HepG2 (cell line): ENCODE results near the gene FAM222A. TPM values are rescaled to one million over a fixed set of nuclear protein-coding genes. Genes with fewer than 3 reads are reported as not detected.

Source experiments
- CHD2 ChIP-seq: IDR thresholded peaks from 2 replicates; pipeline ENCODE4 v1.6.1; 2011; ENCODE audit warnings: low read depth, low read length, improper control_type of control experiment
- CREM ChIP-seq, 2 experiments: sonication (generic) in 1 of 2; formaldehyde crosslinking in 1 of 2; IDR thresholded peaks; 2 replicates each; pipeline versions ENCODE4 v1.4.0 to v1.6.1; 2016 to 2020; ENCODE audit warnings: antibody characterized with exemption in 1 of 2, mild to moderate bottlenecking in 1 of 2, missing genetic modification reagents in 1 of 2
- DZIP1 ChIP-seq: sonication (generic); formaldehyde crosslinking; IDR thresholded peaks from 2 replicates; pipeline ENCODE4 v1.5.0; 2020; ENCODE audit warnings: mild to moderate bottlenecking, missing genetic modification reagents
- HIVEP1 ChIP-seq: sonication (generic); formaldehyde crosslinking; IDR thresholded peaks from 2 replicates; pipeline ENCODE4 v1.4.0; 2020; ENCODE audit warnings: mild to moderate bottlenecking, missing genetic modification reagents
- HMGXB4 ChIP-seq, 2 experiments: sonication (generic) in 1 of 2; formaldehyde crosslinking in 1 of 2; IDR thresholded peaks; 2 replicates each; pipeline versions ENCODE4 v1.4.0 to v1.6.1; 2018 to 2020; ENCODE audit warnings: missing genetic modification reagents in 2 of 2, borderline replicate concordance in 1 of 2, low read depth in 1 of 2, mild to moderate bottlenecking in 1 of 2, missing biosample characterization in 1 of 2
- KDM5B ChIP-seq: sonication (generic); formaldehyde crosslinking; IDR thresholded peaks from 2 replicates; pipeline ENCODE4 v1.4.0; 2020; ENCODE audit warnings: missing genetic modification reagents, mild to moderate bottlenecking, borderline replicate concordance
- MTA1 ChIP-seq: sonication (generic); formaldehyde crosslinking; IDR thresholded peaks from 2 replicates; pipeline ENCODE4 v1.4.0; 2020; ENCODE audit warnings: missing genetic modification reagents, mild to moderate bottlenecking, borderline replicate concordance
- NPAS2 ChIP-seq: sonication (generic); formaldehyde crosslinking; IDR thresholded peaks from 2 replicates; pipeline ENCODE4 v1.8.0; 2022; ENCODE audit warnings: mild to moderate bottlenecking, missing genetic modification reagents, borderline replicate concordance
- SCMH1 ChIP-seq: sonication (generic); formaldehyde crosslinking; IDR thresholded peaks from 2 replicates; pipeline ENCODE4 v1.9.0; 2021; ENCODE audit warnings: missing genetic modification reagents, mild to moderate bottlenecking, borderline replicate concordance
- SMAD3 ChIP-seq: sonication (generic); formaldehyde crosslinking; IDR thresholded peaks from 2 replicates; pipeline ENCODE4 v1.4.0; 2020; ENCODE audit warnings: missing genetic modification reagents
- SRSF1 ChIP-seq: fragments of 200-400 bp; formaldehyde crosslinking; optimal IDR thresholded peaks from 2 replicates; pipeline ENCODE3; 2017; ENCODE audit warnings: mild to moderate bottlenecking, low read depth, low read length, moderate library complexity
- SRSF9 ChIP-seq: fragments of 200-400 bp; formaldehyde crosslinking; IDR thresholded peaks from 2 replicates; pipeline ENCODE4 v1.6.1; 2018; ENCODE audit warnings: borderline replicate concordance, mild to moderate bottlenecking, low read depth, low read length; ENCODE audit not compliant: insufficient read depth, poor library complexity, severe bottlenecking
- TBX2 ChIP-seq: sonication (generic); formaldehyde crosslinking; IDR thresholded peaks from 2 replicates; pipeline ENCODE4 v1.5.0; 2020; ENCODE audit warnings: missing genetic modification reagents, mild to moderate bottlenecking, borderline replicate concordance
- TERF1 ChIP-seq: sonication (generic); formaldehyde crosslinking; IDR thresholded peaks from 2 replicates; pipeline ENCODE4 v1.8.0; 2022; ENCODE audit warnings: mild to moderate bottlenecking, missing genetic modification reagents, moderate library complexity
- ZBTB20 ChIP-seq: sonication (generic); formaldehyde crosslinking; IDR thresholded peaks from 2 replicates; pipeline ENCODE4 v1.8.1; 2023; ENCODE audit warnings: missing genetic modification reagents, low read depth, mild to moderate bottlenecking, borderline replicate concordance
- ZBTB3 ChIP-seq: sonication (generic); formaldehyde crosslinking; IDR thresholded peaks from 2 replicates; pipeline ENCODE4 v1.4.0; 2020; ENCODE audit warnings: low read depth, mild to moderate bottlenecking, moderate library complexity, missing genetic modification reagents, borderline replicate concordance
- ZNF207 ChIP-seq: fragments of 450-650 bp; IDR thresholded peaks from 2 replicates; pipeline ENCODE4 v1.6.1; 2016; ENCODE audit warnings: antibody characterized with exemption, borderline replicate concordance
- ZNF230 ChIP-seq: sonication (generic); formaldehyde crosslinking; IDR thresholded peaks from 2 replicates; pipeline ENCODE4 v1.4.0; 2020; ENCODE audit warnings: mild to moderate bottlenecking, missing genetic modification reagents
- ZNF772 ChIP-seq: sonication (generic); formaldehyde crosslinking; IDR thresholded peaks from 2 replicates; pipeline ENCODE4 v1.5.0; 2020; ENCODE audit warnings: mild to moderate bottlenecking, missing genetic modification reagents
- ZNF776 ChIP-seq: sonication (generic); formaldehyde crosslinking; IDR thresholded peaks from 2 replicates; pipeline ENCODE4 v1.4.0; 2020; ENCODE audit warnings: mild to moderate bottlenecking, missing genetic modification reagents
- ZNF792 ChIP-seq: IDR thresholded peaks from 2 replicates; pipeline ENCODE4 v1.6.1; 2016
- polyA plus RNA-seq, 8 experiments: library from polyadenylated mRNA; depleted of rRNA in 3 of 8; stranded (reverse) in 7 of 8; unstranded in 1 of 8; fragments of >200 nt; fragmentation: Illumina TruSeq in 4 of 8; extraction: Trizol in 4 of 8; gene quantifications; 2 replicates each; pipeline versions ENCODE4 v1.2.1 to v1.2.3, GENCODE V29; 2011 to 2016; ENCODE audit warnings: low read depth in 4 of 8, missing spikeins in 1 of 8, mixed read lengths in 1 of 8; ENCODE audit not compliant: insufficient read depth in 1 of 8
- total RNA-seq, 5 experiments: library from RNA; depleted of rRNA; stranded (reverse); fragments of >200 nt; fragmentation: Illumina TruSeq; extraction: Trizol; gene quantifications; 2 replicates each; pipeline ENCODE4 v1.2.3, GENCODE V29; 2016; ENCODE audit warnings: low read depth in 1 of 5

FAM222A gene
- total and polyA plus RNA-seq, 2 of the 13 experiments (the other 11 are each of a cell fraction or from before 2014, with no cell fraction given): 2.7 to 9.6 TPM

GRCh38 chr12:109727039-109727723 is 13.6 kb downstream of the FAM222A start (continued):
- peak; percentile 61; the same call in 1 of the 2 replicates for TF ChIP-seq TBX2 (CRISPR knock-in tag)
- TF ChIP-seq MTA1 (CRISPR knock-in tag): peak; percentile 75; the same call in 1 of the 2 replicates
- TF ChIP-seq SCMH1: no peak
- no peak for TF ChIP-seq ZBTB20
- TF ChIP-seq ZNF230: no peak
- TF ChIP-seq ZBTB3 (CRISPR knock-in tag): no peak
- TF ChIP-seq ZNF776 (CRISPR knock-in tag): no peak
- no peak; the same call in 1 of the 2 replicates for TF ChIP-seq CHD2
- peak; percentile 62 for TF ChIP-seq SRSF1
- no peak for TF ChIP-seq NPAS2 (CRISPR knock-in tag)
- no peak for TF ChIP-seq SMAD3 (CRISPR knock-in tag)
- no peak; the same call in 1 of the 2 replicates for TF ChIP-seq CREM (IDR thresholded peaks at IDR 0.05)
- no peak for TF ChIP-seq CREM (CRISPR knock-in tag; IDR thresholded peaks at IDR 0.05)
- TF ChIP-seq ZNF772 (CRISPR knock-in tag): no peak
- TF ChIP-seq TERF1 (CRISPR knock-in tag): no peak
- TF ChIP-seq ZNF792 (CRISPR knock-in tag): 0 out of 2 replicates have a peak, but pooled peaks have one; percentile 37
- TF ChIP-seq HIVEP1 (CRISPR knock-in tag): no peak
- TF ChIP-seq SRSF9: no peak
- TF ChIP-seq DZIP1 (CRISPR knock-in tag): no peak
- TF ChIP-seq HMGXB4 (CRISPR knock-in tag; IDR thresholded peaks at IDR 0.05; ENCODE audit: borderline replicate concordance in 1 of 2, low read depth in 1 of 2): 0 out of 4 replicates have a peak, but pooled peaks of 1 of the 2 experiments have one; percentile 30
- TF ChIP-seq ZNF207: no peak
- no peak for TF ChIP-seq KDM5B (CRISPR knock-in tag)
